ENCODE measurements around the gene SLC38A10. TPM values are rescaled to one million over a fixed set of nuclear protein-coding genes. Genes with fewer than 3 reads are reported as not detected.

The SLC38A10 gene
- total and polyA plus RNA-seq, 10 of the 15 experiments (the other 5 are each of a cell fraction or from before 2014, with no cell fraction given), result 0.52 to 67.9 (median 22.1) TPM

GRCh38 chr17:81221842-81222619 lies 73.1 kb downstream of the SLC38A10 start (continued):
- no peak for TF ChIP-seq KLF5 (IDR thresholded peaks at IDR 0.05; ENCODE audit: partially characterized antibody)

- POLR2A ChIA-PET, result interaction anchor here (0.8 kb wide), 2 partner anchors 74 kb away, joined by 5 to 9 read pairs; partner anchors contain the start of gene SLC38A10
- DNase-seq (ENCODE audit: low read depth, low spot score) (no peak), ATAC-seq (no peak), FAIRE-seq (no peak)
- SMC1A ChIA-PET (ENCODE audit: uncharacterized antibody, unreplicated experiment), result no interaction called here
- Histone ChIP-seq H3K9me3 (replicated peaks; ENCODE audit: control insufficient read depth, insufficient read depth, low read length) (no peaks in the 10 kb centered on the region), H3K4me2 (ENCODE audit: control insufficient read depth, insufficient read depth) (peak overlapping the region; percentile 93), H3K4me3 (peak overlapping the region; percentile 96), H4K20me1 (ENCODE audit: control insufficient read depth, insufficient read depth) (no peaks in the 10 kb centered on the region), H3K36me3 (ENCODE audit: control insufficient read depth in 2 of 2, insufficient read depth in 2 of 2, low read length in 1 of 2) (no peaks in the 10 kb centered on the region), H3K9ac (ENCODE audit: control insufficient read depth, insufficient read depth, low read length) (no peak overlapping the region), H2AFZ (ENCODE audit: control insufficient read depth, low read depth, low read length) (no peak overlapping the region), H3K79me2 (ENCODE audit: control insufficient read depth, insufficient read depth, low read length) (peaks cover 3% of the 10 kb centered on the region), H3K4me1 (ENCODE audit: control insufficient read depth, insufficient read depth, low read length) (peaks cover 9% of the 10 kb centered on the region), H3K27me3 (replicated peaks in 1 of 2; ENCODE audit: control insufficient read depth in 2 of 2, insufficient read depth in 2 of 2, low read length in 1 of 2) (no peaks in the 10 kb centered on the region), H3K27ac (ENCODE audit: control insufficient read depth, insufficient read depth) (no peak overlapping the region)
- RAD21 ChIA-PET (ENCODE audit: unreplicated experiment), result no interaction called here
- TF ChIP-seq MTA3 (IDR thresholded peaks at IDR 0.05; ENCODE audit: borderline replicate concordance, low read length) (no peak), TCF12 (IDR thresholded peaks at IDR 0.05; ENCODE audit: low read depth, low read length) (no peak), RBBP5 (conservative IDR thresholded peaks at IDR 0.05) (no peak), ASH2L (IDR thresholded peaks at IDR 0.05; ENCODE audit: borderline replicate concordance, low read depth) (no peak), CBX5 (IDR thresholded peaks at IDR 0.05; ENCODE audit: low read depth) (no peak), HDAC6 (IDR thresholded peaks at IDR 0.05; ENCODE audit: unreplicated experiment) (no peak), PAX8 (IDR thresholded peaks at IDR 0.05) (no peak), SKIL (IDR thresholded peaks at IDR 0.05; ENCODE audit: low read depth, poor library complexity, severe bottlenecking) (no peak), ZBTB33 (IDR thresholded peaks at IDR 0.05) (no peak)
- TF ChIP-seq, protein P1, sequence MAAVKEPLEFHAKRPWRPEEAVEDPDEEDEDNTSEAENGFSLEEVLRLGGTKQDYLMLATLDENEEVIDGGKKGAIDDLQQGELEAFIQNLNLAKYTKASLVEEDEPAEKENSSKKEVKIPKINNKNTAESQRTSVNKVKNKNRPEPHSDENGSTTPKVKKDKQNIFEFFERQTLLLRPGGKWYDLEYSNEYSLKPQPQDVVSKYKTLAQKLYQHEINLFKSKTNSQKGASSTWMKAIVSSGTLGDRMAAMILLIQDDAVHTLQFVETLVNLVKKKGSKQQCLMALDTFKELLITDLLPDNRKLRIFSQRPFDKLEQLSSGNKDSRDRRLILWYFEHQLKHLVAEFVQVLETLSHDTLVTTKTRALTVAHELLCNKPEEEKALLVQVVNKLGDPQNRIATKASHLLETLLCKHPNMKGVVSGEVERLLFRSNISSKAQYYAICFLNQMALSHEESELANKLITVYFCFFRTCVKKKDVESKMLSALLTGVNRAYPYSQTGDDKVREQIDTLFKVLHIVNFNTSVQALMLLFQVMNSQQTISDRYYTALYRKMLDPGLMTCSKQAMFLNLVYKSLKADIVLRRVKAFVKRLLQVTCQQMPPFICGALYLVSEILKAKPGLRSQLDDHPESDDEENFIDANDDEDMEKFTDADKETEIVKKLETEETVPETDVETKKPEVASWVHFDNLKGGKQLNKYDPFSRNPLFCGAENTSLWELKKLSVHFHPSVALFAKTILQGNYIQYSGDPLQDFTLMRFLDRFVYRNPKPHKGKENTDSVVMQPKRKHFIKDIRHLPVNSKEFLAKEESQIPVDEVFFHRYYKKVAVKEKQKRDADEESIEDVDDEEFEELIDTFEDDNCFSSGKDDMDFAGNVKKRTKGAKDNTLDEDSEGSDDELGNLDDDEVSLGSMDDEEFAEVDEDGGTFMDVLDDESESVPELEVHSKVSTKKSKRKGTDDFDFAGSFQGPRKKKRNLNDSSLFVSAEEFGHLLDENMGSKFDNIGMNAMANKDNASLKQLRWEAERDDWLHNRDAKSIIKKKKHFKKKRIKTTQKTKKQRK (IDR thresholded peaks at IDR 0.05; ENCODE audit: low read depth, low read length), result no peak
- intact Hi-C loops (cut with micrococcal nuclease; ENCODE audit: unreplicated experiment), result no loop called here
- 50% methylated on average over 11 of the region's 11 CpGs for WGBS (ENCODE audit: insufficient coverage, insufficient replicate concordance, low lambda C conversion rate, missing lambda C conversion rate)
- BruUV-seq (replicated peaks), result no TSS peak
- in situ Hi-C loops (cut with MboI), result no loop called here
- CTCF ChIA-PET, result interaction anchor here (1.3 kb wide), 1 partner anchor 31 kb away, joined by 3 read pairs; no protein-coding TSS in a partner anchor
Observed at GRCh38 chr17:81221371-81221841, 73.7 kb downstream of the SLC38A10 start.
